Measurements from ENCODE around the gene TOP3B. TPM values are rescaled to one million over a fixed set of nuclear protein-coding genes. Genes with fewer than 3 reads are reported as not detected.

Gene TOP3B
- total RNA-seq, 1 experiment from 2014 or later = 23.9 TPM

GRCh38 chr22:21926728-21927127, 55.9 kb downstream of the TOP3B start:
- no peak for DNase-seq
- Histone ChIP-seq H2AFZ (no peak overlapping the region), H3K79me2 (ENCODE audit: low read depth) (no peaks in the 10 kb centered on the region), H3K4me3 (no peak overlapping the region), H3K9me2 (ENCODE audit: insufficient read depth) (no peaks in the 10 kb centered on the region), H3K36me3 (ENCODE audit: low read depth) (no peaks in the 10 kb centered on the region), H3K4me1 (replicated peaks; ENCODE audit: insufficient read depth) (no peaks in the 10 kb centered on the region), H3K27me3 (ENCODE audit: insufficient read depth, low read depth) (no peaks in the 10 kb centered on the region), H3K9me3 (ENCODE audit: insufficient read depth, low read depth) (no peaks in the 10 kb centered on the region), H3K4me2 (no peak overlapping the region), H4K20me1 (ENCODE audit: insufficient read depth) (no peaks in the 10 kb centered on the region), H3F3A (ENCODE audit: insufficient read depth, low read depth) (no peaks in the 10 kb centered on the region), H3K27ac (no peak overlapping the region)
- CTCF ChIA-PET = no interaction called here
- intact Hi-C loops (cut with micrococcal nuclease; ENCODE audit: unreplicated experiment) = no loop called here
- BruUV-seq (replicated peaks) = no TSS peak
- TF ChIP-seq, protein P1, sequence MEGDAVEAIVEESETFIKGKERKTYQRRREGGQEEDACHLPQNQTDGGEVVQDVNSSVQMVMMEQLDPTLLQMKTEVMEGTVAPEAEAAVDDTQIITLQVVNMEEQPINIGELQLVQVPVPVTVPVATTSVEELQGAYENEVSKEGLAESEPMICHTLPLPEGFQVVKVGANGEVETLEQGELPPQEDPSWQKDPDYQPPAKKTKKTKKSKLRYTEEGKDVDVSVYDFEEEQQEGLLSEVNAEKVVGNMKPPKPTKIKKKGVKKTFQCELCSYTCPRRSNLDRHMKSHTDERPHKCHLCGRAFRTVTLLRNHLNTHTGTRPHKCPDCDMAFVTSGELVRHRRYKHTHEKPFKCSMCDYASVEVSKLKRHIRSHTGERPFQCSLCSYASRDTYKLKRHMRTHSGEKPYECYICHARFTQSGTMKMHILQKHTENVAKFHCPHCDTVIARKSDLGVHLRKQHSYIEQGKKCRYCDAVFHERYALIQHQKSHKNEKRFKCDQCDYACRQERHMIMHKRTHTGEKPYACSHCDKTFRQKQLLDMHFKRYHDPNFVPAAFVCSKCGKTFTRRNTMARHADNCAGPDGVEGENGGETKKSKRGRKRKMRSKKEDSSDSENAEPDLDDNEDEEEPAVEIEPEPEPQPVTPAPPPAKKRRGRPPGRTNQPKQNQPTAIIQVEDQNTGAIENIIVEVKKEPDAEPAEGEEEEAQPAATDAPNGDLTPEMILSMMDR (conservative IDR thresholded peaks at IDR 0.05) = no peak
- no peak for TF ChIP-seq EZH2 (IDR thresholded peaks at IDR 0.05; ENCODE audit: low read depth)
- POLR2A ChIA-PET (ENCODE audit: unreplicated experiment) = no interaction called here

DNA sequence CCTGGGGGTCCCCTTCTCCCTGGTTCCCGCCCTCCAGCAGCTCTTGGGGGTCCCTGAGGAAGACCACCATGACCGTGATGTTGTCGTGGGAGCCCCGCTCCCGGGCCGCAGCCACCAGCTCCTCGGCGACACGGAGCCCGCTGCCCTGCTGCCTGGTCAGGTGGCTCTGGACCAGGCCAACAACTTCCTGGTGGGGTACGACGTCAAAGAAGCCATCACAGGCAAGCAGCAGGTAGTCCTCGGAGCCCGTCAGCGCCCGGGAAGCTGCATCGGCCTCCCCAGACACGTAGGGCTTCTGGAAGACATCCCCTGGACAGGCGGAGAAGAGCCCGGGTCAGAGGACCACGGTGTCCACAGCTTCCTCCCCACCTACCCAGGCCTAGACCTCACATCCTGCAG, 59.4 kb downstream of the TOP3B start:
- Histone ChIP-seq H3F3A (ENCODE audit: insufficient read depth, low read depth) (no peaks in the 10 kb centered on the region), H3K4me1 (replicated peaks; ENCODE audit: insufficient read depth) (no peaks in the 10 kb centered on the region), H3K27me3 (ENCODE audit: insufficient read depth, low read depth) (no peaks in the 10 kb centered on the region), H3K9me2 (ENCODE audit: insufficient read depth) (no peaks in the 10 kb centered on the region), H3K79me2 (ENCODE audit: low read depth) (no peaks in the 10 kb centered on the region), H3K4me3 (no peak overlapping the region), H4K20me1 (ENCODE audit: insufficient read depth) (no peaks in the 10 kb centered on the region), H2AFZ (no peak overlapping the region), H3K36me3 (ENCODE audit: low read depth) (no peaks in the 10 kb centered on the region), H3K9me3 (ENCODE audit: insufficient read depth, low read depth) (no peaks in the 10 kb centered on the region), H3K27ac (no peak overlapping the region), H3K4me2 (no peak overlapping the region)
- DNase-seq = no peak
- intact Hi-C loops (cut with micrococcal nuclease; ENCODE audit: unreplicated experiment) = no loop called here
- ChIA-PET CTCF (no interaction called here), POLR2A (ENCODE audit: unreplicated experiment) (no interaction called here)
- no peak for TF ChIP-seq EZH2 (IDR thresholded peaks at IDR 0.05; ENCODE audit: low read depth)
- TF ChIP-seq, protein P1 (conservative IDR thresholded peaks at IDR 0.05) = no peak
- no TSS peak for BruUV-seq (replicated peaks)

GRCh38 chr22:21922370-21923162, 60.0 kb downstream of the TOP3B start:
- no peak for DNase-seq
- no peaks in the 10 kb centered on the region for H3K79me2 ChIP-seq (ENCODE audit: low read depth)
- no peak overlapping the region for H2AFZ ChIP-seq
- H3K27me3 ChIP-seq (ENCODE audit: insufficient read depth, low read depth) = no peaks in the 10 kb centered on the region
- no peak overlapping the region for H3K27ac ChIP-seq
- H3K4me1 ChIP-seq (replicated peaks; ENCODE audit: insufficient read depth) = no peaks in the 10 kb centered on the region
- TF ChIP-seq, protein P1 (conservative IDR thresholded peaks at IDR 0.05) = no peak
- no peak for TF ChIP-seq EZH2 (IDR thresholded peaks at IDR 0.05; ENCODE audit: low read depth)
- no peaks in the 10 kb centered on the region for H3K36me3 ChIP-seq (ENCODE audit: low read depth)
- no peaks in the 10 kb centered on the region for H3F3A ChIP-seq (ENCODE audit: insufficient read depth, low read depth)
- intact Hi-C loops (cut with micrococcal nuclease; ENCODE audit: unreplicated experiment) = no loop called here
- no peaks in the 10 kb centered on the region for H3K9me2 ChIP-seq (ENCODE audit: insufficient read depth)
- no peaks in the 10 kb centered on the region for H4K20me1 ChIP-seq (ENCODE audit: insufficient read depth)
- no peak overlapping the region for H3K4me2 ChIP-seq
- H3K9me3 ChIP-seq (ENCODE audit: insufficient read depth, low read depth) = no peaks in the 10 kb centered on the region
- ChIA-PET POLR2A (ENCODE audit: unreplicated experiment) (no interaction called here), CTCF (no interaction called here)
- H3K4me3 ChIP-seq = no peak overlapping the region
- no TSS peak for BruUV-seq (replicated peaks)

Measured in PC-9 (cell line).